H9 (cell line): Measurements from ENCODE around the gene NVL. TPM values are rescaled to one million over a fixed set of nuclear protein-coding genes. Genes with fewer than 3 reads are reported as not detected.
A peak's percentile ranks its signal among the peaks of the same experiment; 100 is the strongest.

Experiments used
- DNase-seq: peaks from one replicate; pipeline ENCODE4 v3.0.0-alpha.2; 2017
- H2AFZ ChIP-seq: one replicate; pipeline ENCODE4 v1.6.1; 2013; ENCODE audit warnings: mild to moderate bottlenecking, low read length, control low read depth, moderate library complexity
- H2AK5ac ChIP-seq: 2 replicates; pipeline ENCODE4 v1.6.1; 2013; ENCODE audit warnings: low read length, control low read depth, mixed read lengths; ENCODE audit not compliant: insufficient read length
- H2BK120ac ChIP-seq: one replicate; pipeline ENCODE4 v1.6.1; 2013; ENCODE audit warnings: low read depth, mild to moderate bottlenecking, low read length, control low read depth, inconsistent platforms; ENCODE audit not compliant: poor library complexity, severe bottlenecking
- H2BK12ac ChIP-seq: 2 replicates; pipeline ENCODE4 v1.6.1; 2013; ENCODE audit warnings: low read length, control low read depth, mixed read lengths, low read depth; ENCODE audit not compliant: insufficient read length
- H2BK15ac ChIP-seq: 2 replicates; pipeline ENCODE4 v1.6.1; 2013; ENCODE audit warnings: low read depth, low read length, control low read depth
- H2BK20ac ChIP-seq: one replicate; pipeline ENCODE4 v1.6.1; 2013; ENCODE audit warnings: low read depth, mild to moderate bottlenecking, low read length, control low read depth, inconsistent platforms; ENCODE audit not compliant: poor library complexity, severe bottlenecking
- H2BK5ac ChIP-seq: 2 replicates; pipeline ENCODE4 v1.6.1; 2013; ENCODE audit warnings: low read length, control low read depth, mixed read lengths; ENCODE audit not compliant: insufficient read length
- H3K14ac ChIP-seq: 2 replicates; pipeline ENCODE4 v1.6.1; 2013; ENCODE audit warnings: low read length, control low read depth; ENCODE audit not compliant: insufficient read depth
- H3K18ac ChIP-seq: 2 replicates; pipeline ENCODE4 v1.6.1; 2013; ENCODE audit warnings: low read depth, mild to moderate bottlenecking, mixed read lengths, low read length, control low read depth; ENCODE audit not compliant: insufficient read length
- H3K23ac ChIP-seq: 2 replicates; pipeline ENCODE4 v1.6.1; 2013; ENCODE audit warnings: low read length, control low read depth, mixed read lengths, low read depth; ENCODE audit not compliant: insufficient read length
- H3K23me2 ChIP-seq: 2 replicates; pipeline ENCODE4 v1.6.1; 2013; ENCODE audit warnings: low read depth, mild to moderate bottlenecking, mixed read lengths, low read length, control low read depth; ENCODE audit not compliant: insufficient read length, poor library complexity, severe bottlenecking
- H3K27ac ChIP-seq: 2 replicates; pipeline ENCODE4 v1.5.1; 2013; ENCODE audit warnings: low read length, control low read depth, mixed read lengths, low read depth; ENCODE audit not compliant: insufficient read length
- H3K27me3 ChIP-seq: 2 replicates; pipeline ENCODE4 v1.6.1; 2013; ENCODE audit warnings: low read length, control low read depth, inconsistent platforms; ENCODE audit not compliant: insufficient read depth
- H3K4ac ChIP-seq: 2 replicates; pipeline ENCODE4 v1.6.1; 2013; ENCODE audit warnings: low read depth, mild to moderate bottlenecking, control low read depth, inconsistent platforms, low read length, moderate library complexity
- H3K4me1 ChIP-seq: 2 replicates; pipeline ENCODE4 v1.6.1; 2013; ENCODE audit warnings: low read length, control low read depth, inconsistent platforms; ENCODE audit not compliant: insufficient read depth
- H3K4me2 ChIP-seq: 2 replicates; pipeline ENCODE4 v1.6.1; 2013; ENCODE audit warnings: low read length, control low read depth, mixed read lengths; ENCODE audit not compliant: insufficient read length, insufficient read depth
- H3K56ac ChIP-seq: 2 replicates; pipeline ENCODE4 v1.6.1; 2013; ENCODE audit warnings: low read depth, mild to moderate bottlenecking, mixed read lengths, low read length, control low read depth; ENCODE audit not compliant: insufficient read length
- H3K79me1 ChIP-seq: 2 replicates; pipeline ENCODE4 v1.6.1; 2013; ENCODE audit warnings: low read depth, mild to moderate bottlenecking, moderate library complexity, low read length, control low read depth, inconsistent platforms; ENCODE audit not compliant: insufficient read depth, poor library complexity, severe bottlenecking
- H3K79me2 ChIP-seq: 2 replicates; pipeline ENCODE4 v1.6.1; 2013; ENCODE audit warnings: low read length, control low read depth, inconsistent platforms; ENCODE audit not compliant: insufficient read depth
- H3K9ac ChIP-seq: 2 replicates; pipeline ENCODE4 v1.6.1; 2013; ENCODE audit warnings: low read length, control low read depth, mixed read lengths; ENCODE audit not compliant: insufficient read length; ENCODE audit errors: extremely low read depth
- H3K9me3 ChIP-seq: one replicate; pipeline ENCODE4 v1.6.1; 2013; ENCODE audit warnings: low read depth, low read length, inconsistent platforms; ENCODE audit not compliant: control insufficient read depth
- H3T11ph ChIP-seq: one replicate; pipeline ENCODE4 v1.6.1; 2013; ENCODE audit warnings: mild to moderate bottlenecking, low read length, control low read depth, inconsistent platforms
- H4K20me1 ChIP-seq: one replicate; pipeline ENCODE4 v1.6.1; 2013; ENCODE audit not compliant: control insufficient read depth, insufficient read length, insufficient read depth
- H4K5ac ChIP-seq: 2 replicates; pipeline ENCODE4 v1.6.1; 2013; ENCODE audit warnings: low read depth, mild to moderate bottlenecking, mixed read lengths, low read length, control low read depth; ENCODE audit not compliant: insufficient read length
- H4K8ac ChIP-seq: replicated peaks from 2 replicates; pipeline ENCODE4 v1.6.1; 2013; ENCODE audit warnings: low read length, control low read depth, mixed read lengths, low read depth; ENCODE audit not compliant: insufficient read length
- H4K91ac ChIP-seq: 2 replicates; pipeline ENCODE4 v1.6.1; 2013; ENCODE audit warnings: low read depth, mild to moderate bottlenecking, moderate library complexity, mixed read lengths, low read length, control low read depth; ENCODE audit not compliant: insufficient read length
- H3K27ac Mint-ChIP-seq, 3 experiments: 2 replicates in 2 of 3; 3 replicates in 1 of 3; pipeline ENCODE4 v1.8.0; 2020 to 2021; ENCODE audit warnings: mixed read lengths in 3 of 3, mild to moderate bottlenecking in 1 of 3, moderate library complexity in 1 of 3
- H3K27me3 Mint-ChIP-seq: 2 replicates; pipeline ENCODE4 v1.8.0; 2021; ENCODE audit warnings: low read depth, mild to moderate bottlenecking, moderate library complexity, mixed read lengths
- H3K36me3 Mint-ChIP-seq, 3 experiments: 2 replicates in 2 of 3; 3 replicates in 1 of 3; pipeline ENCODE4 v1.8.0; 2020 to 2021; ENCODE audit warnings: low read depth in 3 of 3, mixed read lengths in 3 of 3; ENCODE audit not compliant: insufficient read depth in 1 of 3
- H3K4me1 Mint-ChIP-seq, 2 experiments: 2 replicates each; pipeline ENCODE4 v1.8.0; 2020; ENCODE audit warnings: mixed read lengths in 2 of 2
- H3K4me3 Mint-ChIP-seq, 2 experiments: 2 replicates in 1 of 2; 3 replicates in 1 of 2; pipeline ENCODE4 v1.8.0; 2020 to 2021; ENCODE audit warnings: mild to moderate bottlenecking in 2 of 2, mixed read lengths in 2 of 2, moderate library complexity in 1 of 2
- H3K9me3 Mint-ChIP-seq, 2 experiments: 2 replicates in 1 of 2; 3 replicates in 1 of 2; pipeline ENCODE4 v1.8.0; 2020; ENCODE audit warnings: mild to moderate bottlenecking in 2 of 2, mixed read lengths in 2 of 2, moderate library complexity in 1 of 2
- WGBS: extraction: QIAGEN DNeasy Blood & Tissue Kit; methylation state at CpG from one replicate; pipeline ENCODE4 v1.1.7; 2013; ENCODE audit warnings: missing lambda C conversion rate, low lambda C conversion rate, mixed read lengths; ENCODE audit not compliant: insufficient read length; ENCODE audit errors: extremely low coverage; 5-methylcytosine and 5-hydroxymethylcytosine counted together
- total RNA-seq: library from RNA; stranded (reverse); gene quantifications from 2 replicates; pipeline ENCODE4 v1.2.1, GENCODE V29; 2021
- TF ChIP-seq, protein P1 (sequence below): fragments of 200-600 bp; sonication (generic); conservative IDR thresholded peaks from 3 replicates; pipeline ENCODE4 v1.8.0; 2021; ENCODE audit warnings: antibody characterized with exemption, mild to moderate bottlenecking

The NVL gene
- total RNA-seq, 1 experiment from 2014 or later: 66.9 TPM

DNA sequence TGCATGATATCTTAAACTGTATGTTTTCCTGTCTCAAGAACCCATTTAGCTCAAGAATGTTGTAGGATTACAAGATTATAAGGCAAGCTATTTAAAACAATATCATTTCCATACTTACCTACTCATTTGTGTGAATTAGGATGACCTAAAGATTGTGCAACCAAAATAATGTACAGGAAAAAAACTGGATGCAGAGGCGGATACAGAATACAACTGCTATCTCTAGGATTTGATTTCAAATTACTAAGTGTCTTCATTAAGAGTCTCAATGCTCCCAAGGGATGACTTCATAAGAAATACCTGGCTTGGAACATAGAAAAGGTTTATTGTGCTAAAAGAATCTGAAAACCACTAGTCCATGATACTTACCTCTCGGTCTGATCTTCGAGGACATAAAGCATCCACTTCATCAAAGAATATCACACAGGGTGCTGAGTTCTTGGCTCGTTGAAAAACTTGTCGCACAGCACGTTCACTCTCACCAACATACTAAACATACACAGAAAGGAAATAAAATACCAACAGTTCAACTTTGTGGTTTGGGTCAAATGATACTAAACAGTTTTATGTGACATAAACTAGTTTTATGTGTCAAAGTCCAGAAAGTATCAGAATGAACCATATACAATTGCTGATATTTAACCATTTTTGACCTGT lies 54.9 kb downstream of the NVL start:
- no peak overlapping the region for H4K8ac ChIP-seq
- no peaks in the 10 kb centered on the region for H4K20me1 ChIP-seq
- no peaks in the 10 kb centered on the region for H3K9me3 ChIP-seq
- no peak overlapping the region for H3K27ac ChIP-seq
- H2AFZ ChIP-seq: no peak overlapping the region
- H3K4ac ChIP-seq: no peak overlapping the region
- no peaks in the 10 kb centered on the region for H3K79me2 ChIP-seq
- no peak overlapping the region for H3K9ac ChIP-seq
- no peak overlapping the region for H2AK5ac ChIP-seq
- no peak overlapping the region for H4K91ac ChIP-seq
- no peak overlapping the region for H3T11ph ChIP-seq
- H3K27me3 ChIP-seq: no peaks in the 10 kb centered on the region
- Mint-ChIP-seq H3K36me3 (peaks cover 0 to 56% (median 35%) of the 10 kb centered on the region in 3 experiments; a peak in 5 of 7 replicates), H3K9me3 (no peaks in the 10 kb centered on the region), H3K4me3 (no peak overlapping the region), H3K27ac (peak overlapping the region in 1 of 3 experiments; percentile 40; a peak in 1 of 7 replicates), H3K4me1 (no peaks in the 10 kb centered on the region), H3K27me3 (no peaks in the 10 kb centered on the region)
- no peak overlapping the region for H3K18ac ChIP-seq
- H4K5ac ChIP-seq: no peak overlapping the region
- WGBS: no CpG with 5 or more reads among the region's 6 CpGs
- H2BK20ac ChIP-seq: no peak overlapping the region
- TF ChIP-seq, protein P1, sequence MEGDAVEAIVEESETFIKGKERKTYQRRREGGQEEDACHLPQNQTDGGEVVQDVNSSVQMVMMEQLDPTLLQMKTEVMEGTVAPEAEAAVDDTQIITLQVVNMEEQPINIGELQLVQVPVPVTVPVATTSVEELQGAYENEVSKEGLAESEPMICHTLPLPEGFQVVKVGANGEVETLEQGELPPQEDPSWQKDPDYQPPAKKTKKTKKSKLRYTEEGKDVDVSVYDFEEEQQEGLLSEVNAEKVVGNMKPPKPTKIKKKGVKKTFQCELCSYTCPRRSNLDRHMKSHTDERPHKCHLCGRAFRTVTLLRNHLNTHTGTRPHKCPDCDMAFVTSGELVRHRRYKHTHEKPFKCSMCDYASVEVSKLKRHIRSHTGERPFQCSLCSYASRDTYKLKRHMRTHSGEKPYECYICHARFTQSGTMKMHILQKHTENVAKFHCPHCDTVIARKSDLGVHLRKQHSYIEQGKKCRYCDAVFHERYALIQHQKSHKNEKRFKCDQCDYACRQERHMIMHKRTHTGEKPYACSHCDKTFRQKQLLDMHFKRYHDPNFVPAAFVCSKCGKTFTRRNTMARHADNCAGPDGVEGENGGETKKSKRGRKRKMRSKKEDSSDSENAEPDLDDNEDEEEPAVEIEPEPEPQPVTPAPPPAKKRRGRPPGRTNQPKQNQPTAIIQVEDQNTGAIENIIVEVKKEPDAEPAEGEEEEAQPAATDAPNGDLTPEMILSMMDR: no peak
- H2BK15ac ChIP-seq: no peak overlapping the region
- no peak for DNase-seq
- no peaks in the 10 kb centered on the region for H3K23me2 ChIP-seq
- no peak overlapping the region for H3K14ac ChIP-seq
- no peak overlapping the region for H2BK5ac ChIP-seq
- no peaks in the 10 kb centered on the region for H3K79me1 ChIP-seq
- H2BK12ac ChIP-seq: no peak overlapping the region
- H3K56ac ChIP-seq: no peak overlapping the region
- no peak overlapping the region for H3K23ac ChIP-seq
- H3K4me1 ChIP-seq: no peaks in the 10 kb centered on the region
- H2BK120ac ChIP-seq: no peak overlapping the region
- H3K4me2 ChIP-seq: no peak overlapping the region
